Spinal cord (tissue), 10 donors: ENCODE data around the gene SLIT1. TPM values are rescaled to one million over a fixed set of nuclear protein-coding genes. Genes with fewer than 3 reads are reported as not detected.

ENCODE experiments used
- DNase-seq, 6 donors: peaks; one replicate each; pipeline versions ENCODE4 v3.0.0 to v3.0.0-alpha.2; 2013 to 2015; ENCODE audit warnings: low spot score in 6 of 6, low read depth in 4 of 6
- H3K27ac ChIP-seq: one replicate; pipeline ENCODE4 v1.5.1; 2013; ENCODE audit warnings: low read depth, low read length, control low read depth
- H3K27me3 ChIP-seq: one replicate; pipeline ENCODE4 v1.6.1; 2013; ENCODE audit warnings: low read length; ENCODE audit not compliant: control insufficient read depth, insufficient read depth
- H3K36me3 ChIP-seq: one replicate; pipeline ENCODE4 v1.6.1; 2013; ENCODE audit warnings: low read length; ENCODE audit not compliant: control insufficient read depth, insufficient read depth
- H3K4me1 ChIP-seq: one replicate; pipeline ENCODE4 v1.6.1; 2013; ENCODE audit warnings: low read length; ENCODE audit not compliant: control insufficient read depth, insufficient read depth
- H3K4me3 ChIP-seq: one replicate; pipeline ENCODE4 v1.5.1; 2013; ENCODE audit warnings: low read depth, low read length, control low read depth
- H3K9me3 ChIP-seq: one replicate; pipeline ENCODE4 v1.6.1; 2013; ENCODE audit warnings: low read length; ENCODE audit not compliant: control insufficient read depth, insufficient read depth
- WGBS: methylation state at CpG from one replicate; pipeline ENCODE4 v1.1.5; 2013; ENCODE audit warnings: missing lambda C conversion rate; ENCODE audit not compliant: insufficient coverage; 5-methylcytosine and 5-hydroxymethylcytosine counted together
- polyA plus RNA-seq, 2 donors: library from polyadenylated mRNA; unstranded; fragments of 120-200 nt; gene quantifications; one replicate each; pipeline ENCODE4 v1.2.1, GENCODE V29; 2013; ENCODE audit not compliant: insufficient read length in 2 of 2
- total RNA-seq, 2 donors: library from RNA; depleted of rRNA in 1 of 2; stranded (reverse); fragments of 120-200 nt in 1 of 2; fragments of >200 nt in 1 of 2; gene quantifications; one replicate each; pipeline versions ENCODE4 v1.2.3 to v1.2.4, GENCODE V29; 2013 to 2014
- donor health status: healthy.

Gene SLIT1
- total and polyA plus RNA-seq, 4 donors, result 23.1 to 237 (median 122) TPM

DNA sequence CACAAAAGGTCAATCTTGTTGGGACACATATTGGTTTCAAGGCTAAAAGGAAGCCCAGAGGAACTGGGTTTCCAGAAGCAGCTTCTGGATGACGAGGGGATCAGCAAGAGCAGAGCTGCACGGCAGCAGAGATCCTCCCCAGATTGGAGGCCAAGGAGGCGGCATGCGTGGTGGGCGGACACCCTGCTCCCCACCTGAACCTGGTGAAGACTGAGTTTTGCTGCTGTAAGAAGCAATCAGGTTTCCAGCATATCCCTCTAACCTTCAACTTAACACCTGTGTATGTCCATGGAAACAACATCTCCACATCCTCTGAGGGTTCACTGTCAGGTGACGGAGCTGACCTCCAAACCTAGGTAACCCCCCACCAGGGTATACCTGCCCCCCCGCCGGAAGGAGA is 35.1 kb downstream of the SLIT1 start:
- Histone ChIP-seq H3K27me3 (no peaks in the 10 kb centered on the region), H3K4me1 (peaks cover 43% of the 10 kb centered on the region), H3K4me3 (no peak overlapping the region), H3K36me3 (peaks cover 52% of the 10 kb centered on the region), H3K9me3 (no peaks in the 10 kb centered on the region), H3K27ac (no peak overlapping the region)
- DNase-seq, result no peak
- WGBS, result 76% methylated on average over 3 of the region's 8 CpGs

DNA sequence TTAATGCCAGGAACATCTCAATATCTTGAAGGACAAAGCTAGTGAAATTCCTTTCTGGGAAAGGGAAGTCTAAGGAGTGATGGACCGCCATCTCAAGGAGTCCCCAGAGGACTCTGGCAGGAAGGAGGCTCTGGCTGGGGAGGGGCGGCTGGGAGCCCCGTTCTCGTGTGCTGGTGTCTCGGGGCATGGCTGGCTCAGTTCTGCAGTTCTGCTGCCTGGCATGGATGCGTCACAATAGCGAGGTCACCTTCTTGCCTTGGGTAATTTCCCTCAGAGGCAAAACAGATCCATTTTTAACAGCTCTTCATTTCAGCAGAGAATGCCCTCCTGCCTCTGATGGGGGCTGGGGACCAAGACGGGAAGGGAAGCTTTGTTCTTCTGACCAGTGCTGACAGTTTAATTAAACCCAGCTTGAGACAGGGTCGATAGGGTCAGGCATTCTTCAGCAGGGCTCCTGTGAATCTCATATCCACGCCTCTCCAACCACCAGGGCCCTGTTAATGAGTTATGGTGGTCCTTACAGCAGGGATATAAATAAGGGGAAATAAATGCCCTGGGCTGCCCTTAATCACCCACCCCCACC is 35.7 kb downstream of the SLIT1 start:
- peaks cover 43% of the 10 kb centered on the region for H3K4me1 ChIP-seq
- H3K27ac ChIP-seq, result peak overlapping the region; percentile 10
- no peaks in the 10 kb centered on the region for H3K9me3 ChIP-seq
- H3K27me3 ChIP-seq, result no peaks in the 10 kb centered on the region
- H3K4me3 ChIP-seq, result no peak overlapping the region
- whole genome bisulfite sequencing, result 59% methylated on average over 8 of the region's 10 CpGs
- peaks cover 52% of the 10 kb centered on the region for H3K36me3 ChIP-seq
- DNase-seq, result peak in 1 of 6 donors; percentile 71

GRCh38 chr10:97149079-97149531 is 36.7 kb downstream of the SLIT1 start:
- no peak overlapping the region for H3K4me3 ChIP-seq
- peaks cover 42% of the 10 kb centered on the region for H3K4me1 ChIP-seq
- H3K36me3 ChIP-seq, result peaks cover 45% of the 10 kb centered on the region
- H3K27me3 ChIP-seq, result no peaks in the 10 kb centered on the region
- 59% methylated on average over 16 of the region's 16 CpGs for WGBS
- H3K27ac ChIP-seq, result no peak overlapping the region
- no peaks in the 10 kb centered on the region for H3K9me3 ChIP-seq
- DNase-seq, result peak in 1 of 6 donors; percentile 75

DNA sequence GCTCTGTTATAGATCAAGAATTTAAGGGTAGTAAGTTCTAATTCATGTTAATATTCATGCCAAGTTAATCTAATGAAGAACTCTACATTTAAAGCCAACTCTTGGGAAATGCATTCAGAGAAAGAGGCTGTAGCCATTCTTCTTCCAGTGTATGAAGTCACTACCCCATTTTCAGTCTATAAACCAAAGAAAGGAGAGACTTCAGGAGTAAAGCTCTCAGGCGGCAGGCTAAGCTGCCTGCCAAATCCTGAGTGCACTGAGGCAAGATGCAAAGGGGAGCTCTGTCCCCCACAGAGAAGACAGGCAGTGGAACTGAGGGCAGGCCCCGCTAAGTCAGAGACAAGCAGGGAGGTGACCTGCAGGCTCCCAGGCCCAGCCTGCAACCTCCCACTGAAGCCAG is 41.5 kb downstream of the SLIT1 start:
- peak in 2 of 6 donors; percentile 53 to 59 for DNase-seq
- Histone ChIP-seq H3K9me3 (no peaks in the 10 kb centered on the region), H3K36me3 (peaks cover 13% of the 10 kb centered on the region), H3K4me1 (peaks cover 46% of the 10 kb centered on the region), H3K4me3 (no peak overlapping the region), H3K27me3 (no peaks in the 10 kb centered on the region), H3K27ac (peak overlapping the region; percentile 15)
- 44% methylated on average over 2 of the region's 2 CpGs for WGBS

GRCh38 chr10:97142834-97143233 is 42.9 kb downstream of the SLIT1 start:
- Histone ChIP-seq H3K27me3 (no peaks in the 10 kb centered on the region), H3K4me1 (peaks cover 50% of the 10 kb centered on the region), H3K9me3 (no peaks in the 10 kb centered on the region), H3K4me3 (no peak overlapping the region), H3K36me3 (peaks cover 14% of the 10 kb centered on the region), H3K27ac (no peak overlapping the region)
- WGBS, result 100% methylated on average over 1 of the region's 2 CpGs
- peak in 1 of 6 donors; percentile 62 for DNase-seq

DNA sequence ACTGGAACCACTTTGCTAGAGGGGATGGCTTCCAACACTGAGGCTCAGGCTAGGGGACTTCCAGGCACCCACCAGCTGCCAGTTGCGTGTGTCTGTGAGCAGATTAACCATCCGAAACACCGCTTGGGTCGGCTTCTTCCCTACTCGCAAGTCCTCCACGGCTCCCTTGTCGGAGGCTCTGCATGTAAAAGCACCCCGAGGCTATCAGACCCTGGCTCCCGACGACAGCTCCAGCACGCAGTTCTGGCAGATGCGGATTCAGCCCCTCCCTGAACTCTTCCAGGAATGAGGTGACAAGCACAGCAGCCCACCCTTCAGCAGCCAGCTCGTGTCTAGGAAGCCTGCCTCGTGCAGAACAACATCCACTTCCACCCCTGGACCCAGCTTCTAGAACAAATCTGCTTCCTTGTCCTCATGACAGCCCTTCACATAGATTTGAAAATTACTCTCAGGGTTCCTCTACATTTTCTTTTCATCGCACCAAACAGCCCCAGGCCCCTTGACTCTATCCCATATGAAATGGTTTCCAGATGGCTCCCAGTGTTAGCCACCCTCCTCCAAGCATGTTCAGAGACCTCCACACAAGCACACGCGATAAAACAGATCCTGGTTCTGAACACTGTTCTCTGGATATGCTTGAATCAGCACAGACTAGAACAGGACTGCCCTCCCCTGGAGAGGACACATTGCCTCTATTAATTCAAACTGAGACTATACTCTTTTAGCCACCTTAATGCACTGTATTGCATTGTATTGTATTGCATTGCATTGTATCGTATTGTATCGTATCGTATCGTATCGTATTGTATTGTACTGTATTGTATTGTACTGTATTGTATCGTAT is 44.6 kb downstream of the SLIT1 start:
- Histone ChIP-seq H3K27ac (peak overlapping the region; percentile 84), H3K9me3 (no peaks in the 10 kb centered on the region), H3K4me3 (no peak overlapping the region), H3K4me1 (peaks cover 48% of the 10 kb centered on the region), H3K27me3 (no peaks in the 10 kb centered on the region), H3K36me3 (peaks cover 14% of the 10 kb centered on the region)
- WGBS, result 12% methylated on average over 15 of the region's 23 CpGs
- peak in 3 of 6 donors; percentile 54 to 92 (median 67) for DNase-seq

DNA sequence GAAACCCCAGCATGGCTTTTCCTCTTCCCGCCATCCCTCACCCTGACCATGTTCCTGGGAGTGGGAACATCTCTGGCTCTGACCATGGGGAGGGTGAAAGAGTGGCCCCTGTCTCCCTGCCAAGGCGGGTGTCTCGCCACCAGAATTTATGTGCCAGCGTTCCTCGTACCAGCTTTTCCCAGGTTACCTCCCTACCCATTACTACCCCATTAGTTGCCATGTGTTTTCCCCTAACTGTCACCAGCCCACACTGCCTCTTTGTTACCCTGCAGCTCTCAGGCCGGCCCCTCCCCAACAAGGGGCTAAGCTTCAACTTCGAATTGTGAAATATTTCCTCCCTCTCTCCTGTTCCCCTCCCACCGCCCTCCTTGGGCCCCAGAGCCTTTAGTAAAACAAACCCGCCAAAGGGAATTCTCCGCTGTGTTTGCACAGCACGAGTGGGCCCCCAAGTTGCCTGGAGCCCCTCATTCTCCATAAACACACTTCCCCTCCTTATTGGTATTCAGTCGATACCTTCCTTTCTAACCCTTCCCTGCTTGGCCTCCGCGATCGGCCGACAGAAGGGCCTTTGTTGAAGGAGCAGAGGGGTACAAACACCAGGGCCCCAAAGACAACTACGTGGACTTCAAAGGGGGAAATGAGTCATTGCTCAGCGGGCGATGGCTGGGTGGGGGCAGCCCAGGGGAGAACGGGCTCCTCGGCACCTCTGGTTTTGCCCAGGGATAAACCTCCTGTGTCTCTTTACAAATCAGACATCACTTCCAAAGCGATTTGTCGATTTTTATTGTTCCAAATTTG is 45.5 kb downstream of the SLIT1 start:
- H3K4me1 ChIP-seq, result peaks cover 56% of the 10 kb centered on the region
- DNase-seq, result peak in 3 of 6 donors; percentile 72 to 94 (median 86)
- no peaks in the 10 kb centered on the region for H3K9me3 ChIP-seq
- H3K27ac ChIP-seq, result peak overlapping the region; percentile 84
- 24% methylated on average over 15 of the region's 23 CpGs for WGBS
- no peaks in the 10 kb centered on the region for H3K27me3 ChIP-seq
- H3K4me3 ChIP-seq, result no peak overlapping the region
- H3K36me3 ChIP-seq, result peaks cover 14% of the 10 kb centered on the region

GRCh38 chr10:97139651-97140048 is 46.1 kb downstream of the SLIT1 start:
- Histone ChIP-seq H3K9me3 (no peaks in the 10 kb centered on the region), H3K27ac (peak overlapping the region; percentile 76), H3K36me3 (peaks cover 18% of the 10 kb centered on the region), H3K4me1 (peaks cover 56% of the 10 kb centered on the region), H3K4me3 (no peak overlapping the region), H3K27me3 (no peaks in the 10 kb centered on the region)
- no peak for DNase-seq
- WGBS, result 37% methylated on average over 6 of the region's 6 CpGs

GRCh38 chr10:97138846-97139245 is 46.9 kb downstream of the SLIT1 start:
- Histone ChIP-seq H3K9me3 (no peaks in the 10 kb centered on the region), H3K36me3 (peaks cover 22% of the 10 kb centered on the region), H3K27me3 (no peaks in the 10 kb centered on the region), H3K4me1 (peaks cover 61% of the 10 kb centered on the region), H3K27ac (peak overlapping the region; percentile 76), H3K4me3 (no peak overlapping the region)
- DNase-seq, result peak in 2 of 6 donors; percentile 81 to 92
- 16% methylated on average over 6 of the region's 7 CpGs for WGBS
